H1 (cell line): Measurements from ENCODE around the gene PARS2. TPM values are rescaled to one million over a fixed set of nuclear protein-coding genes. Genes with fewer than 3 reads are reported as not detected.

ENCODE experiments used
- CTCF ChIA-PET: fragments of 300-600 bp; sonication (Branson Sonifier 250); formaldehyde crosslinking; loops from one replicate; lab custom pipeline; 2021; ENCODE audit not compliant: partially characterized antibody; lab: Charles Lee
- POLR2A ChIA-PET: fragments of 300-600 bp; sonication (Branson Sonifier 250); formaldehyde crosslinking; loops from one replicate; lab custom pipeline; 2021; ENCODE audit warnings: inconsistent platforms; ENCODE audit not compliant: partially characterized antibody; lab: Charles Lee
- DNase-seq, 2 experiments: peaks; one replicate each; pipeline versions ENCODE4 v3.0.0 to v3.0.0-alpha.2; 2010 to 2022; ENCODE audit warnings: low spot score in 2 of 2, low read depth in 1 of 2, mixed read lengths in 1 of 2
- FAIRE-seq: peaks from 2 replicates; lab custom pipeline; 2011; peaks lifted over from hg19 to GRCh38; lab: Jason Lieb, UNC
- H2AFZ ChIP-seq: 2 replicates; pipeline ENCODE4 v1.8.1; 2012; ENCODE audit warnings: low read length, inconsistent platforms
- H2AK5ac ChIP-seq: 2 replicates; pipeline ENCODE4 v1.6.1; 2013; ENCODE audit warnings: low read depth, low read length
- H2BK120ac ChIP-seq: replicated peaks from 2 replicates; pipeline ENCODE3; 2013; ENCODE audit warnings: low read depth, low read length, inconsistent platforms
- H2BK12ac ChIP-seq: 2 replicates; pipeline ENCODE4 v1.6.1; 2013; ENCODE audit warnings: low read depth, low read length
- H2BK15ac ChIP-seq: 2 replicates; pipeline ENCODE4 v1.6.1; 2013; ENCODE audit warnings: low read length
- H2BK20ac ChIP-seq: 2 replicates; pipeline ENCODE4 v1.6.1; 2013; ENCODE audit warnings: low read length
- H2BK5ac ChIP-seq: 2 replicates; pipeline ENCODE4 v1.6.1; 2013; ENCODE audit warnings: low read depth, low read length
- H3K14ac ChIP-seq: 2 replicates; pipeline ENCODE4 v1.6.1; 2013; ENCODE audit warnings: inconsistent platforms; ENCODE audit not compliant: insufficient read length
- H3K18ac ChIP-seq: 2 replicates; pipeline ENCODE4 v1.6.1; 2013; ENCODE audit warnings: low read length; ENCODE audit errors: extremely low read depth
- H3K23ac ChIP-seq: 2 replicates; pipeline ENCODE4 v1.6.1; 2013; ENCODE audit warnings: inconsistent platforms; ENCODE audit not compliant: insufficient read length
- H3K23me2 ChIP-seq: 2 replicates; pipeline ENCODE4 v1.6.1; 2013; ENCODE audit warnings: low read depth, low read length
- H3K27ac ChIP-seq: 2 replicates; pipeline ENCODE4 v1.6.1; 2011; ENCODE audit warnings: low read depth, low read length, inconsistent platforms
- H3K27me3 ChIP-seq, 4 experiments: replicated peaks in 1 of 4; 1 replicate in 1 of 4; 2 replicates in 3 of 4; pipeline versions ENCODE4 v1.6.1 to v1.8.1; 2011 to 2013; ENCODE audit warnings: low read length in 3 of 4, mild to moderate bottlenecking in 3 of 4, inconsistent platforms in 2 of 4, mixed read lengths in 2 of 4, moderate library complexity in 1 of 4; ENCODE audit not compliant: control insufficient read depth in 3 of 4, insufficient read depth in 3 of 4; ENCODE audit errors: extremely low read depth in 1 of 4
- H3K36me3 ChIP-seq, 4 experiments: 2 replicates each; pipeline versions ENCODE4 v1.6.1 to v1.8.1; 2011 to 2013; ENCODE audit warnings: mild to moderate bottlenecking in 4 of 4, low read length in 3 of 4, moderate library complexity in 2 of 4, control low read depth in 1 of 4, inconsistent platforms in 1 of 4; ENCODE audit not compliant: insufficient read depth in 4 of 4, control insufficient read depth in 2 of 4
- H3K4ac ChIP-seq: replicated peaks from 2 replicates; pipeline ENCODE3; 2013; ENCODE audit warnings: low read length, low read depth, mixed read lengths, inconsistent platforms; ENCODE audit not compliant: insufficient read length
- H3K4me1 ChIP-seq, 4 experiments: replicated peaks in 1 of 4; 1 replicate in 1 of 4; 2 replicates in 3 of 4; pipeline versions ENCODE4 v1.6.1 to v1.8.1; 2011 to 2013; ENCODE audit warnings: low read length in 3 of 4, inconsistent platforms in 2 of 4, mixed read lengths in 1 of 4; ENCODE audit not compliant: insufficient read depth in 4 of 4, control insufficient read depth in 3 of 4
- H3K4me2 ChIP-seq, 2 experiments: 2 replicates each; pipeline versions ENCODE4 v1.6.1 to v1.8.1; 2011 to 2013; ENCODE audit warnings: low read depth in 2 of 2, low read length in 2 of 2, control low read depth in 1 of 2, inconsistent platforms in 1 of 2, mild to moderate bottlenecking in 1 of 2; ENCODE audit not compliant: insufficient read depth in 1 of 2
- H3K4me3 ChIP-seq, 4 experiments: fragments of 200-600, 300-600 bp in 1 of 4; sonication (generic), shearing (Covaris generic), sonication (Bioruptor Twin) in 1 of 4; 2 replicates each; pipeline versions ENCODE4 v1.5.1 to v1.8.1; 2011 to 2016; ENCODE audit warnings: low read length in 4 of 4, low read depth in 3 of 4, control low read depth in 2 of 4, inconsistent platforms in 2 of 4, mild to moderate bottlenecking in 2 of 4, mixed read lengths in 1 of 4, moderate library complexity in 1 of 4; ENCODE audit not compliant: insufficient read depth in 2 of 4; ENCODE audit errors: extremely low read depth in 1 of 4
- H3K56ac ChIP-seq: replicated peaks from 2 replicates; pipeline ENCODE3; 2013; ENCODE audit warnings: low read depth, mild to moderate bottlenecking, mixed read lengths, low read length, inconsistent platforms; ENCODE audit not compliant: insufficient read length
- H3K79me1 ChIP-seq: 2 replicates; pipeline ENCODE4 v1.6.1; 2013; ENCODE audit warnings: low read depth, low read length, control low read depth
- H3K79me2 ChIP-seq, 2 experiments: 2 replicates each; pipeline versions ENCODE4 v1.6.1 to v1.8.1; 2012 to 2013; ENCODE audit warnings: low read length in 2 of 2, mild to moderate bottlenecking in 2 of 2, inconsistent platforms in 1 of 2; ENCODE audit not compliant: insufficient read depth in 2 of 2, control insufficient read depth in 1 of 2
- H3K9ac ChIP-seq, 4 experiments: replicated peaks in 1 of 4; 1 replicate in 1 of 4; 2 replicates in 3 of 4; pipeline versions ENCODE4 v1.6.1 to v1.8.1; 2011 to 2013; ENCODE audit warnings: low read depth in 3 of 4, low read length in 3 of 4, control low read depth in 2 of 4, mild to moderate bottlenecking in 2 of 4, moderate library complexity in 2 of 4, inconsistent platforms in 1 of 4; ENCODE audit errors: extremely low read depth in 1 of 4
- H3K9me3 ChIP-seq, 2 experiments: 2 replicates each; pipeline versions ENCODE4 v1.6.1 to v1.8.1; 2012 to 2013; ENCODE audit warnings: mild to moderate bottlenecking in 2 of 2, moderate library complexity in 2 of 2, control low read depth in 1 of 2, inconsistent platforms in 1 of 2, low read depth in 1 of 2, low read length in 1 of 2, mixed read lengths in 1 of 2; ENCODE audit not compliant: insufficient read depth in 2 of 2
- H4K20me1 ChIP-seq, 2 experiments: replicated peaks in 1 of 2; 2 replicates each; pipeline versions ENCODE3 to v1.8.1; 2011 to 2013; ENCODE audit warnings: inconsistent platforms in 2 of 2, low read length in 2 of 2, mild to moderate bottlenecking in 1 of 2; ENCODE audit not compliant: insufficient read depth in 2 of 2, control insufficient read depth in 1 of 2
- H4K5ac ChIP-seq: 2 replicates; pipeline ENCODE4 v1.6.1; 2013; ENCODE audit warnings: low read length, low read depth, mixed read lengths, inconsistent platforms; ENCODE audit not compliant: insufficient read length
- H4K8ac ChIP-seq: 2 replicates; pipeline ENCODE4 v1.8.0; 2013; ENCODE audit warnings: mild to moderate bottlenecking, moderate library complexity, low read length, inconsistent platforms; ENCODE audit not compliant: insufficient read depth; ENCODE audit errors: extremely low read depth
- H4K91ac ChIP-seq: replicated peaks from 2 replicates; pipeline ENCODE3; 2013; ENCODE audit warnings: low read length, mixed read lengths, inconsistent platforms; ENCODE audit not compliant: insufficient read length
- CTBP2 ChIP-seq: IDR thresholded peaks from 2 replicates; pipeline ENCODE4 v1.7.0; 2011; ENCODE audit warnings: borderline replicate concordance, mild to moderate bottlenecking, moderate library complexity, mixed read lengths, low read length; ENCODE audit not compliant: insufficient read depth, insufficient read length
- EZH2 ChIP-seq: fragments of 200-600 bp; sonication (generic); IDR thresholded peaks from 2 replicates; pipeline ENCODE4 v1.7.1; 2012; ENCODE audit warnings: low read depth, mild to moderate bottlenecking, moderate library complexity, low read length, inconsistent platforms; ENCODE audit not compliant: severe bottlenecking
- GABPA ChIP-seq: IDR thresholded peaks from 2 replicates; pipeline ENCODE4 v1.6.1; 2011; ENCODE audit warnings: mild to moderate bottlenecking, low read length, moderate library complexity, borderline replicate concordance; ENCODE audit not compliant: insufficient read depth
- HDAC2 ChIP-seq, 2 experiments: fragments of 300-600 bp in 1 of 2; sonication (generic) in 1 of 2; IDR thresholded peaks; 2 replicates each; pipeline ENCODE4 v1.6.1; 2011 to 2012; ENCODE audit warnings: low read depth in 2 of 2, low read length in 2 of 2, mild to moderate bottlenecking in 2 of 2, moderate library complexity in 2 of 2, borderline replicate concordance in 1 of 2, inconsistent platforms in 1 of 2
- KDM5A ChIP-seq: fragments of 200-600 bp; IDR thresholded peaks from 2 replicates; pipeline ENCODE4 v1.7.1; 2012; ENCODE audit warnings: mild to moderate bottlenecking, low read length, inconsistent platforms, mixed read lengths
- RBBP5 ChIP-seq: IDR thresholded peaks from 2 replicates; pipeline ENCODE4 v1.7.1; 2012; ENCODE audit warnings: low read depth, mild to moderate bottlenecking, inconsistent platforms, low read length, moderate library complexity, borderline replicate concordance
- RFX5 ChIP-seq: IDR thresholded peaks from 2 replicates; pipeline ENCODE4 v1.6.1; 2011; ENCODE audit warnings: low read depth, low read length, improper control_type of control experiment, borderline replicate concordance
- TBP ChIP-seq: IDR thresholded peaks from 2 replicates; pipeline ENCODE4 v1.6.1; 2011; ENCODE audit warnings: low read depth, low read length, improper control_type of control experiment
- TEAD4 ChIP-seq: IDR thresholded peaks from 2 replicates; pipeline ENCODE4 v1.6.1; 2012; ENCODE audit warnings: low read depth, low read length, inconsistent platforms, mixed read lengths
- ZNF274 ChIP-seq: IDR thresholded peaks from 2 replicates; pipeline ENCODE4 v1.7.0; 2012; ENCODE audit warnings: low read length, borderline replicate concordance; ENCODE audit errors: extremely low read depth
- WGBS, 2 experiments: shearing (Covaris generic) in 1 of 2; methylation state at CpG; one replicate each; pipeline versions ENCODE4 v1.1.6 to v1.1.7; 2013 to 2015; ENCODE audit warnings: low lambda C conversion rate in 2 of 2, mixed read lengths in 2 of 2, inconsistent platforms in 1 of 2, low coverage in 1 of 2, missing lambda C conversion rate in 1 of 2; ENCODE audit not compliant: insufficient replicate concordance in 2 of 2, insufficient coverage in 1 of 2, insufficient read length in 1 of 2; ENCODE audit errors: extremely low coverage in 1 of 2, missing lambda C conversion rate in 1 of 2; 5-methylcytosine and 5-hydroxymethylcytosine counted together
- polyA plus RNA-seq, 7 experiments: library from polyadenylated mRNA; depleted of rRNA in 3 of 7; stranded (reverse) in 5 of 7; unstranded in 2 of 7; fragments of >200 nt in 5 of 7; fragments of 200-250 nt in 2 of 7; gene quantifications; 1 replicate in 5 of 7; 2 replicates in 1 of 7; 4 replicates in 1 of 7; pipeline versions ENCODE4 v1.2.1 to v1.2.3, GENCODE V29; 2011 to 2013; ENCODE audit warnings: missing spikeins in 2 of 7, mixed read lengths in 2 of 7
- total RNA-seq: library from RNA; stranded (reverse); fragmentation: NEBNext Ultra II Directional; extraction: Animal tissue kit (Norgen Biotek cat#: 25700); gene quantifications from 2 replicates; pipeline ENCODE4 v1.2.1, GENCODE V29; 2021

The PARS2 gene
- total and polyA plus RNA-seq, 2 of the 8 experiments (the other 6 are each of a cell fraction or from before 2014, with no cell fraction given): 8.9 to 10.0 TPM

- H2BK12ac ChIP-seq: 0 out of 2 replicates have a peak overlapping the region, but pooled peaks have one; percentile 39
- H4K91ac ChIP-seq: peak overlapping the region; percentile 75
- WGBS, 2 experiments: 87% methylated on average over 35 of the region's 39 CpGs; no CpG with 5 or more reads in 1 of the 2 experiments
- no peak overlapping the region for H3K9ac ChIP-seq
- peak in 1 of 2 experiments; percentile 60 for DNase-seq
- H2AFZ ChIP-seq: peak overlapping the region; percentile 69; the same call in 1 of the 2 replicates
- no peak overlapping the region for H3K4ac ChIP-seq
- peak overlapping the region; percentile 59 for H3K4me2 ChIP-seq
- ChIA-PET CTCF (interaction anchor here (0.6 to 4.3 kb wide), 34 partner anchors 9 to 688 kb away, joined by 3 to 58 read pairs (median 4); partner anchors contain the start of gene TTC4), POLR2A (interaction anchor here (1.0 to 1.8 kb wide), 5 partner anchors 13 to 126 kb away, joined by 3 to 5 read pairs (median 4); no protein-coding TSS in a partner anchor)
- no peak overlapping the region for H3K14ac ChIP-seq
- no peaks in the 10 kb centered on the region for H3K36me3 ChIP-seq
- peak overlapping the region; percentile 19 to 51 (median 22); a peak in 5 of 8 replicates for H3K4me3 ChIP-seq
- no peak overlapping the region; the same call in 1 of the 2 replicates for H2AK5ac ChIP-seq
- peaks cover 3 to 9% (median 7%) of the 10 kb centered on the region in 4 experiments; a peak in 6 of 7 replicates for H3K4me1 ChIP-seq
- no peak overlapping the region for H2BK120ac ChIP-seq
- H3K27ac ChIP-seq: no peak overlapping the region
- no peak for FAIRE-seq
- no peaks in the 10 kb centered on the region for H3K9me3 ChIP-seq
- H3K27me3 ChIP-seq: peaks cover 5 to 23% (median 16%) of the 10 kb centered on the region in 4 experiments; a peak in 6 of 7 replicates
- H3K79me1 ChIP-seq: no peaks in the 10 kb centered on the region; the same call in 1 of the 2 replicates
- H4K5ac ChIP-seq: no peak overlapping the region
- peaks cover 3% of the 10 kb centered on the region; the same call in 1 of the 2 replicates for H3K23me2 ChIP-seq
- H4K20me1 ChIP-seq: no peaks in the 10 kb centered on the region
- H4K8ac ChIP-seq: peak overlapping the region; percentile 94; the same call in 1 of the 2 replicates
- H2BK5ac ChIP-seq: no peak overlapping the region
- H3K23ac ChIP-seq: no peak overlapping the region
- H3K56ac ChIP-seq: no peak overlapping the region
- H2BK20ac ChIP-seq: no peak overlapping the region
- no peaks in the 10 kb centered on the region for H3K79me2 ChIP-seq
- H2BK15ac ChIP-seq: peak overlapping the region; percentile 75; the same call in 1 of the 2 replicates
- peak overlapping the region; percentile 32; the same call in 1 of the 2 replicates for H3K18ac ChIP-seq
- TF ChIP-seq EZH2 (peak; percentile 8), HDAC2 (IDR thresholded peaks at IDR 0.05; ENCODE audit: borderline replicate concordance in 1 of 2, low read depth in 2 of 2, low read length in 2 of 2) (no peak), RFX5 (no peak), GABPA (no peak), CTBP2 (no peak), RBBP5 (no peak), KDM5A (no peak), TEAD4 (no peak), ZNF274 (no peak), TBP (no peak)
These were observed 35.9 kb upstream of the PARS2 start for GRCh38 chr1:54800041-54800898.
